GM21528 (cell line): ENCODE measurements around the gene LILRA2.
"Not testable (repeated sequence)": the region's sequence is repeated elsewhere in the genome, so short reads cannot be mapped to it uniquely, and the experiment has no call there.

Source experiments
- ATAC-seq: cut with Tn5 transposase; IDR thresholded peaks from one replicate; pipeline ENCODE4 v1.9.1; 2021; ENCODE audit warnings: mild to moderate bottlenecking, moderate library complexity; ENCODE audit not compliant: unreplicated experiment, low FRiP score

The LILRA2 gene

GRCh38 chr19:54573330-54573872, at the start of gene LILRA2:
Gene LILRA2, plus strand, starts transcription at chr19:54573790. Its CDS starts 89 bp downstream, at chr19:54573879.
- no peak for ATAC-seq

GRCh38 chr19:54525636-54526035, 48.0 kb upstream of the LILRA2 start:
- no peak for ATAC-seq

GRCh38 chr19:54526972-54527371, 46.6 kb upstream of the LILRA2 start:
- no peak for ATAC-seq

GRCh38 chr19:54530866-54531265, 42.7 kb upstream of the LILRA2 start:
- ATAC-seq = no peak

DNA sequence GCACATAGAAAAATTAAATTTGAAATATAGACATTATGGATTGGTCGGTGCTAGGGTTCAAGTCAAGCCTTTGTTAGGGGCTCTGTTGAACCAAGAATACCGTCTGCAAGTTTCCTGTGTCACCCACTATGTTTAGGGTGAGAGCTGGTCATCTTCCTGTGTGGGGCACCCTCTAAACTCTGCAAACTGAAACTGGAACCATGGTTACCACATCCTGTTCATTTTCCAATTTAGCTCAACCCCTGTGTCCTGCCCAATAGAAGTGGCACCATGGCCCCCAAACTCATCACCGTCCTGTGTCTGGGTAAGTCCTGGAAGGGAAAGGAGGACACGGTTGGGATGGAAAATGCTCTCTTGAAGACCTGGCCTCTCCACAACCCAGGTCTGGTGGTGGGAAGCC, 41.1 kb upstream of the LILRA2 start:
- ATAC-seq = no peak

- ATAC-seq = no peak
These were observed 40.1 kb upstream of the LILRA2 start for GRCh38 chr19:54533476-54533875.

DNA sequence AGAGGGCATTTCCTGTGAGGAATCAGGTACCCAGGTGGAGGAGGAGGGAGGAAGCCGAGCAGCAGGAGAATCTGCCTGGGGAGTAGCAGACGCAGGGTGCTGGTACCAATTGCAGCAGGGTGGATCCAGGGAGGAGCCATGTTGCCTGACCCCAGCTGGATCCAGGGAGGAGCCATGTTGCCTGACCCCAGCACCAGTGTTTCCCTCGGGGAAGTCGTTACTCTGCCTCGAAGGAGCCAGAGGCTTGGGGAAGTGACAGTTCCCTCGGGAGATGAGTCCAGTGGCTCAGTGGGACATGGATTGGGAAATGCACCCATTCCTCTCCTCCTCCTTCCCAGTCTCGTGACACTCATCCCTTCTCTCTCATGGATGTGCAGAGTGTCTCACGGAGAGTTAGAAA, 39.4 kb upstream of the LILRA2 start:
- no peak for ATAC-seq

- no peak for ATAC-seq
These were observed 38.0 kb upstream of the LILRA2 start for GRCh38 chr19:54535601-54536000.

DNA sequence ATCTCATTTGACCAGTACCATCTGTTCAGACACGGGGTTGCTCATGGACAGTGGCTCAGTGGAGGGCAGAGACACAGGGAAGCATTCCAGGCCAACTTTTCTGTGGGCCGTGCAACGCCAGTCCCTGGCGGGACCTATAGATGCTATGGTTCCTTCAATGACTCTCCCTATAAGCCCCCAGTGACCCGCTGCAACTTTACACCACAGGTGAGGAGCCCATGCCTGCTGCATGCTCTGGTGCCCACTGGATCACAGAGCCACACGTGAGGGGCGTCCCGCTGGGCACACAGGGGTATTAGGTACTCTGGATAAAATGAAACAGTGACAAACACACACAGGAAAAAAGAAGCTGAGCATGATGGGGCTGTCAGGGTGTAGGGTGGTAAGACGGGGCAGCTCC, 36.6 kb upstream of the LILRA2 start:
- no peak for ATAC-seq

- ATAC-seq = no peak
These were observed 31.9 kb upstream of the LILRA2 start for GRCh38 chr19:54541712-54542111.

DNA sequence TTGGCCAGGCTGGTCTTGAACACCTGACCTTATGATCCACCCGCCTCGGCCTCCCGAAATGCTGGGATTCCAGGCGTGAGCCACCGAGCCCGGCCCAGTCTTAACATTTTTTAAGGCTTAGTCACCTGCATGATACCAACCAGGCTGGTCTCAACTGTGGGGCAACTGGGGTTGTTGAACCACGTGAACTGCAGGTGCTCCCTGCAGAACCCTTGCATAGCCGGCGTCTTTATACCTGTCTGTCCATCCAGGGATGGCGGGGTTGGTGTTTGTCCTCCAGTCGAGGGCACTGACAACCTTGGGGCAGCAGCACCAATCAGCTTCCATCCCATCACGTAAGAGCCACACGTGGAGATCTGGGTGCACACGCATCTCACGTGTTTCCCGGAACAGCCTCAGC, 24.8 kb upstream of the LILRA2 start:
- no peak for ATAC-seq

DNA sequence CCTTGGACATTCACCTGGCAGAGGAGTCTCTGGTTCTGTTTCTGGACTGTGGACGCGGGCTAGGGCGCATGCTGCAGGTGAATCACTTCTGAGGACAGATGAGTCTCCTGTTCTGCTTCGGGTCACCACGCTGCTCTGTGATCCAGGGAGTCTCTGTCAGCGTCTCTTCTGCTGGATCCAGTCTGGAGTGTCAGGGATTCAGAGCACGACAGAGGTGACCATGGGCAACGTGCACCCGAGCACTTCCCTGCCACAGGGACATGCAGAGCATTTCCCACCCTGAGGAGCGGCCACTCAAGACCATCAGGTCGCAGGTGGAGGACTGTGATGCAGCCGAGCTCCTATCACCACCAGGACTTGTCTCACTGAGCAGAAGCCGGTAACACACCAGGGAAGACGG, 24.4 kb upstream of the LILRA2 start:
- ATAC-seq = no peak

DNA sequence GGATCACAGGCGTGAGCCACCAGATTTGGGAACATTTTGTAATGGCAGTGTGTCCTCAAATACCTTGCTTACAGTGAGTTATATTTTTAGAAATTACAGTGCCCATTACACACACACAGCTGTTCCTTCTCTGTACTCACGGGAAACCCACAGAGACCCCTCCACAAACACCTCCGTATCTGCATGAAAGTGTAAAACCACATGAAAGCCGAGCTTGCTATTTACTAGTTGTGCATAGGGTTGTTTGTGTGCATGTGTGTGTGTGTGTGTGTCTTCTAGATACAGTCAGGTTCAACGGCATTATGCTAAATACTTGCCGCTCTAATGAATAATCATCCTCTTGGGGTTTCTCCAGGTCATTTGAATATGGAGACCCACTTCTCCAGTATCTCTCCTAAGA, 22.3 kb upstream of the LILRA2 start:
- no peak for ATAC-seq

DNA sequence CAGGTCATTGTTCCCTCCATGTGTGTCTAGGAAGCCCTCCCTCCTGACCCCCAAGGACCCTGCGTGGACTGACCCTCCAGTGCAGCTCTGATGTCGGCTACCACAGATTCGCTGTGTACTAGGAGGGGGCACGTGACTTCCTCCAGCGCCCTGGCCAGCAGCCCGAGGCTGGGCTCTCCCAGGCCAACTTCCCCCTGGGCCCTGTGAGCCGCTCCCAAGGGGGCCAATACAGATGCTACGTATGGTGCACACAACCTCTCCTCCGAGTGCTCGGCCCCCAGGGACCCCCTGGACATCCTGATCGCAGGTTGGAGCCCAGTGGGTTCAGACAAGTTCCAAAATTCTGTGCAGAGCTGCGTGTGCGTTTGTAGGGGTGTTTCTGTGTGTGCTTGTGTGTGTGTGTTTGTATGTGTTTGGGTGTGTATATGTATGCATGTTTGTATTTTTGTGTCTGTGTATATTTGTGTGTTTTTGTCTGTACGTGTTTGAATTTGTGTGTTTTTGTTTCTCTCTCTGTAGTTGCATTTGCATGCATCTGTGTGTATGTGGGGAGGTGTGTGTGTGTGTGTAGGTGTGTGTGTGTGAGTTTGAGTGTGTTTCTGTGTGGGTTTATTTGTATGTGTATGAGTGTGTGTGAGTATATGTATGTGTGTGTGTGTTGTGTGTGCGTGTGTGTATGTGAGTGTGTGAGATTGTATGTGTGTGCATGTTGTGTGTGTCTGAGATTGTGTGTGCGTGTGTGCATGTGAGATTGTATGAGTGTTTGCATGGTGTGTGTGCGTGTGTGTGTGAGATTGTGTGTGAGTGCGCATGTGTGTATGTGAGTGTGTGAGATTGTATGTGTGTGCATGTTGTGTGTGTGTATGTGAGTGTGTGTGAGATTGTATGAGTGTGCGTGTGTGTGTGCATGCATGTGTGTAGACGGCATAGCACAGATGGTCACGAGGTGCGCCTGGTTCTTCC, 21.4 kb upstream of the LILRA2 start:
- ATAC-seq = no peak

DNA sequence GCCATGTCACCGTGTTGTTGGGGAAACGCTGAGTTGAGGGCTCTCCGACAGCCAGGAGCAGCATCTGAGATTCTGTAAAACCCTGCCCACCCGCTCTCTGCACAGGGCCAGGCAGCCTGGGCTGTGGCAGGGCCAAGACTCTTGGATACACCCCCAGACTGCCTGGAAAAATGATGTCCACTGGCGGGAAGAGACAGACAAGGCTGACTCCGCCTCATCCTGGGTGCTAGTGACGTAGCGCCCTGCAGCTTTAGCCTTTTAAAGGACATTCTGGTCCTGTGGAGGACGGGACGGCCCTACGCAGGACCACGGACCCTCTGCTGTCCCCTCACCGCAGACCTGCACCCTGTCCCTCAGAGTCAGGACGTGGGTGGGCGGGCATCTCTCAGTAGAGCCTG, 20.7 kb upstream of the LILRA2 start:
- ATAC-seq = no peak

- no peak for ATAC-seq
These were observed 19.6 kb upstream of the LILRA2 start for GRCh38 chr19:54554006-54554405.

- no peak for ATAC-seq
These were observed 18.7 kb upstream of the LILRA2 start for GRCh38 chr19:54554896-54555295.

DNA sequence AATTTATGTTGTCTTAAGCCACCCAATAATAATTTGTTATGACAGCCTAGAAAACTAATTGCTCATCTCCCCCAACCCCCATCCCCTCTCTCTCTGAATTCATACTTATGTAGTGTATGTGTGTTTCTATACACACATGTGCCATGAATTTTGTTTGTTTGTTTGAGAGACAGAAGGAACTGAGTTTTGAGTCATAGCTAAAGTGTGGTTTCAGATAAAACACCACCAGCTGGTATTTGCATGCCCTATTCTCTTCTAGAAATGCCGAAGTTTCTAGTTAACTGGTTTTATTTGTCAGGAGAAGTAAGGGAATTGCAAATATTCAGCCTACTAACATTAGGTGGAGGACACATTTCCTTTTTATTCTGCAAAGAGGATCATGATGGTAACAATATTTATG, 17.4 kb upstream of the LILRA2 start:
- ATAC-seq = no peak

GRCh38 chr19:54558339-54558738, 15.3 kb upstream of the LILRA2 start:
- ATAC-seq = no peak

DNA sequence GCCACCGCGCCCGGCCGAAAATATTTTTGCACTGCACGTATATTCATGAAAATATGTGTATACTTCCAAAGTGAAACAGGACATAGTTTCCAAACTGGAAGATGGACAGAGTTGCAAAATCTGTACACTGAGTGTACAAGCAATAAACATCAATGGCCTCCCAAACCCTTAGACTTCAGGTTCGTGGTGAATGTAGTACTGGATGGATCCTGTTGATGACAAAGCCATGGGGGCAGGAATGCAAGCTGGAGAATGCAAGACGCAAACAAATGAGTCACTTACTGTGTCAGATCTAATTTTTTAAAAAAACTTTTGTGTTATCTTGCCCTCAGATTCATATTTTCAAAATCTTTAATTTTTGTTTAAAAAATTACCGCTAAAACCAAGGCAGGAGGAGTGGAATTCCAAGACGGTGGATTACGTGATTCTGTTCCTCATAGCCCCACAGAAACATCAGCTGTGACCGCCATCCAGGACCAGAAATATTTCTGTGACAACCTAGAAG, 12.7 kb upstream of the LILRA2 start:
- no peak for ATAC-seq

GRCh38 chr19:54561840-54562239, 11.8 kb upstream of the LILRA2 start:
- no peak for ATAC-seq

DNA sequence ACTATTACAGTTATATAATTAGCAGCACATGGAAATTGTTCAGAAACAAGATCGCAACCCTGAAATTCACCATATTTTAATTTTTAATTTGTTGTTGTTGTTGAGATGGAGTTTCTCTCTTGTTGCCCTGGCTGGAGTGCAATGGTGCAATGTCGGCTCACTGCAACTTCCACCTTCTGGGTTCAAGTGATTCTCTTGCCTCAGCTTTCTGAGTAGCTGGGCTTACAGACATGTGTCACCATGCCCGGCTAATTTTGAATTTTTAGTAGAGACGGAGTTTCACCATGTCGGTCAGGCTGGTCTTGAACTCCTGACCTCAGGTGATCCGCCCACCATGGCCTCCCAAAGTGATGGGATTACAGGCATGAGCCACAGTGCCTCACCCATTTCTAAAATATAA, 10.4 kb upstream of the LILRA2 start:
- not testable (repeated sequence) for ATAC-seq
